Fibroblast of skin of back (primary cell): ENCODE measurements around the gene STRIP2.
"Not testable (repeated sequence)": the region's sequence is repeated elsewhere in the genome, so short reads cannot be mapped to it uniquely, and the experiment has no call there.

Experiments used
- DNase-seq: peaks from one replicate; pipeline ENCODE4 v3.0.0-alpha.2; 2013

Gene STRIP2

GRCh38 chr7:129421717-129422250 lies 12.4 kb upstream of the STRIP2 start:
- no peak for DNase-seq

- DNase-seq = no peak
Observed at GRCh38 chr7:129422727-129423126, 11.5 kb upstream of the STRIP2 start.

- no peak for DNase-seq
Observed at GRCh38 chr7:129423700-129424410, 10.4 kb upstream of the STRIP2 start.

- DNase-seq = no peak
Observed at GRCh38 chr7:129426482-129426881, 7.8 kb upstream of the STRIP2 start.

- DNase-seq = no peak
Observed at GRCh38 chr7:129427526-129428045, 6.6 kb upstream of the STRIP2 start.

GRCh38 chr7:129431911-129432643 lies 2.2 kb upstream of the STRIP2 start:
- peak; percentile 17 for DNase-seq

GRCh38 chr7:129434675-129435318 lies 565 bp downstream of the STRIP2 start:
- peak; percentile 12 for DNase-seq

GRCh38 chr7:129435414-129435829 lies 1.2 kb downstream of the STRIP2 start:
- DNase-seq = no peak

- DNase-seq = no peak
Observed at GRCh38 chr7:129436335-129436923, 2.2 kb downstream of the STRIP2 start.

GRCh38 chr7:129437190-129437589 lies 3.0 kb downstream of the STRIP2 start:
- no peak for DNase-seq

- DNase-seq = no peak
Observed at GRCh38 chr7:129438281-129438838, 4.1 kb downstream of the STRIP2 start.

GRCh38 chr7:129438839-129439651 lies 4.8 kb downstream of the STRIP2 start:
- DNase-seq = peak; percentile 52

GRCh38 chr7:129439963-129440625 lies 5.9 kb downstream of the STRIP2 start:
- no peak for DNase-seq

- DNase-seq = no peak
Observed at GRCh38 chr7:129443612-129444011, 9.4 kb downstream of the STRIP2 start.

GRCh38 chr7:129444776-129445175 lies 10.5 kb downstream of the STRIP2 start:
- not testable (repeated sequence) for DNase-seq

GRCh38 chr7:129446925-129447324 lies 12.7 kb downstream of the STRIP2 start:
- not testable (repeated sequence) for DNase-seq

GRCh38 chr7:129447445-129447844 lies 13.2 kb downstream of the STRIP2 start:
- not testable (repeated sequence) for DNase-seq

- not testable (repeated sequence) for DNase-seq
Observed at GRCh38 chr7:129448608-129449007, 14.4 kb downstream of the STRIP2 start.

GRCh38 chr7:129450295-129450694 lies 16.1 kb downstream of the STRIP2 start:
- no peak for DNase-seq

- DNase-seq = no peak
Observed at GRCh38 chr7:129452589-129453231, 18.5 kb downstream of the STRIP2 start.
